Neural crest cell (in vitro differentiated cells): Measurements from ENCODE around the gene MIDN. TPM values are rescaled to one million over a fixed set of nuclear protein-coding genes. Genes with fewer than 3 reads are reported as not detected.
A peak's percentile ranks its signal among the peaks of the same experiment; 100 is the strongest.
"Not testable (repeated sequence)": the region's sequence is repeated elsewhere in the genome, so short reads cannot be mapped to it uniquely, and the experiment has no call there.

Source experiments
- DNase-seq: peaks from one replicate; pipeline ENCODE4 v3.0.0; 2021; ENCODE audit warnings: low read depth, mixed read lengths, low spot score
- H3K27ac Mint-ChIP-seq: one replicate; pipeline ENCODE4 v1.8.0; 2021; ENCODE audit warnings: mild to moderate bottlenecking, mixed read lengths; ENCODE audit not compliant: unreplicated experiment
- H3K27me3 Mint-ChIP-seq: 2 replicates; pipeline ENCODE4 v1.8.0; 2021; ENCODE audit warnings: low read depth, mild to moderate bottlenecking, mixed read lengths
- H3K36me3 Mint-ChIP-seq: 2 replicates; pipeline ENCODE4 v1.8.0; 2021; ENCODE audit warnings: low read depth, mild to moderate bottlenecking, mixed read lengths
- H3K4me1 Mint-ChIP-seq: 2 replicates; pipeline ENCODE4 v1.8.0; 2021; ENCODE audit warnings: mixed read lengths
- H3K4me3 Mint-ChIP-seq: one replicate; pipeline ENCODE4 v1.8.0; 2021; ENCODE audit warnings: mild to moderate bottlenecking, mixed read lengths
- H3K9me3 Mint-ChIP-seq: 2 replicates; pipeline ENCODE4 v1.8.0; 2021; ENCODE audit warnings: mixed read lengths
- long read RNA-seq: library from polyadenylated mRNA; unstranded; transcript quantifications from one replicate; pipeline ENCODE4 v2.0.0, GENCODE V29; 2020
- total RNA-seq: library from RNA; stranded (reverse); gene quantifications from 2 replicates; pipeline ENCODE4 v1.2.1, GENCODE V29; 2021
- TF ChIP-seq, protein P1 (sequence below): fragments of 200-600 bp; sonication (generic); conservative IDR thresholded peaks from 2 replicates; pipeline ENCODE4 v1.5.0; 2021; ENCODE audit warnings: antibody characterized with exemption, mild to moderate bottlenecking

Gene MIDN
- 177 and 187 TPM in 2 replicates for total RNA-seq
- long read RNA-seq, partial matches to known transcripts, result 0 of 1 reads
- long read RNA-seq, other reads (novel, unspliced or antisense), result 1 of 1 reads

- Mint-ChIP-seq H3K27ac (peak within 1 kb of the TSS; percentile 94), H3K4me1 (peaks cover 4% of the 10 kb centered on the region), H3K9me3 (no peaks in the 10 kb centered on the region), H3K4me3 (peak within 1 kb of the TSS; percentile 83), H3K27me3 (peaks cover 8% of the 10 kb centered on the region), H3K36me3 (peaks cover 7% of the 10 kb centered on the region)
- TF ChIP-seq, protein P1, sequence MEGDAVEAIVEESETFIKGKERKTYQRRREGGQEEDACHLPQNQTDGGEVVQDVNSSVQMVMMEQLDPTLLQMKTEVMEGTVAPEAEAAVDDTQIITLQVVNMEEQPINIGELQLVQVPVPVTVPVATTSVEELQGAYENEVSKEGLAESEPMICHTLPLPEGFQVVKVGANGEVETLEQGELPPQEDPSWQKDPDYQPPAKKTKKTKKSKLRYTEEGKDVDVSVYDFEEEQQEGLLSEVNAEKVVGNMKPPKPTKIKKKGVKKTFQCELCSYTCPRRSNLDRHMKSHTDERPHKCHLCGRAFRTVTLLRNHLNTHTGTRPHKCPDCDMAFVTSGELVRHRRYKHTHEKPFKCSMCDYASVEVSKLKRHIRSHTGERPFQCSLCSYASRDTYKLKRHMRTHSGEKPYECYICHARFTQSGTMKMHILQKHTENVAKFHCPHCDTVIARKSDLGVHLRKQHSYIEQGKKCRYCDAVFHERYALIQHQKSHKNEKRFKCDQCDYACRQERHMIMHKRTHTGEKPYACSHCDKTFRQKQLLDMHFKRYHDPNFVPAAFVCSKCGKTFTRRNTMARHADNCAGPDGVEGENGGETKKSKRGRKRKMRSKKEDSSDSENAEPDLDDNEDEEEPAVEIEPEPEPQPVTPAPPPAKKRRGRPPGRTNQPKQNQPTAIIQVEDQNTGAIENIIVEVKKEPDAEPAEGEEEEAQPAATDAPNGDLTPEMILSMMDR, result no peak
- peak; percentile 59 for DNase-seq
Measured at GRCh38 chr19:1248139-1248785, at the start of gene MIDN. Gene MIDN (plus strand): TSS chr19:1248583. CDS start chr19:1250297, 1,714 bp downstream.

- no peaks in the 10 kb centered on the region for H3K36me3 Mint-ChIP-seq
- no peak overlapping the region for H3K4me3 Mint-ChIP-seq
- H3K27ac Mint-ChIP-seq, result no peak overlapping the region
- no peaks in the 10 kb centered on the region for H3K9me3 Mint-ChIP-seq
- no peaks in the 10 kb centered on the region for H3K27me3 Mint-ChIP-seq
- no peak for DNase-seq
- peaks cover 8% of the 10 kb centered on the region for H3K4me1 Mint-ChIP-seq
- TF ChIP-seq, protein P1, result no peak
Measured at GRCh38 chr19:1199531-1199930, 48.9 kb upstream of the MIDN start.

DNA sequence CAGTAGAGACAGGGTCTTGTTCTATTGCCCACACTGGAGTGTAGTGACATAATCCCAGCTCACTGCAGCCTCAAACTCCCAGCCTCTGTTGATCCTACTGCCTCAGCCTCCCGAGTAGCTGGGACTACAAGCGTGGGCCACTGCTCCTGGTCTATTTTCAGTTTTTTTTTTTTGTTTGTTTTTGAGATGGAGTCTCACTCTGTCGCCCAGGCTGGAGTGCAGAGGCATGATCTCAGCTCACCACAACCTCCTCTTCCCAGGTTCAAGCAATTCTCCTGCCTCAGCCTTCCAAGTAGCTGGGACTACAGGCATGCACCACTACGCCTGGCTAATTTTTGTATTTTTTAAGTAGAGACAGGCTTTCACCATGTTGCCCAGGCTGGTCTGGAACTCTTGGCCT is 47.8 kb upstream of the MIDN start:
- H3K27ac Mint-ChIP-seq, H3K36me3 Mint-ChIP-seq, DNase-seq, H3K9me3 Mint-ChIP-seq, H3K4me3 Mint-ChIP-seq, H3K4me1 Mint-ChIP-seq, H3K27me3 Mint-ChIP-seq: not testable (repeated sequence)

GRCh38 chr19:1205114-1206099 is 43.0 kb upstream of the MIDN start, which contains the start of gene STK11:
Gene STK11 (plus strand): TSS chr19:1205778. CDS start chr19:1206914, 1,136 bp downstream.
- no peaks in the 10 kb centered on the region for H3K27me3 Mint-ChIP-seq
- no peaks in the 10 kb centered on the region for H3K9me3 Mint-ChIP-seq
- peaks cover 31% of the 10 kb centered on the region for H3K4me1 Mint-ChIP-seq
- H3K36me3 Mint-ChIP-seq, result no peaks in the 10 kb centered on the region
- peak within 1 kb of the TSS; percentile 88 for H3K4me3 Mint-ChIP-seq
- peak; percentile 100 for DNase-seq
- TF ChIP-seq, protein P1, result no peak
- H3K27ac Mint-ChIP-seq, result no peak within 1 kb of the TSS

DNA sequence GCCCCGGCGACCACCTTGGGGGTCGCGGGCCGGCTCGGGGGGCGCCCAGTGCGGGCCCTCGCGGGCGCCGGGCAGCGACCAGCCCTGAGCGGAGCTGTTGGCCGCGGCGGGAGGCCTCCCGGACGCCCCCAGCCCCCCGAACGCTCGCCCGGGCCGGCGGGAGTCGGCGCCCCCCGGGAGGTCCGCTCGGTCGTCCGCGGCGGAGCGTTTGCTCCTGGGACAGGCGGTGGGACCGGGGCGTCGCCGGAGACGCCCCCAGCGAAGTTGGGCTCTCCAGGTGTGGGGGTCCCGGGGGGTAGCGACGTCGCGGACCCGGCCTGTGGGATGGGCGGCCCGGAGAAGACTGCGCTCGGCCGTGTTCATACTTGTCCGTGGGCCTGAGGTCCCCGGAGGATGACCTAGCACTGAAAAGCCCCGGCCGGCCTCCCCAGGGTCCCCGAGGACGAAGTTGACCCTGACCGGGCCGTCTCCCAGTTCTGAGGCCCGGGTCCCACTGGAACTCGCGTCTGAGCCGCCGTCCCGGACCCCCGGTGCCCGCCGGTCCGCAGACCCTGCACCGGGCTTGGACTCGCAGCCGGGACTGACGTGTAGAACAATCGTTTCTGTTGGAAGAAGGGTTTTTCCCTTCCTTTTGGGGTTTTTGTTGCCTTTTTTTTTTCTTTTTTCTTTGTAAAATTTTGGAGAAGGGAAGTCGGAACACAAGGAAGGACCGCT is 42.1 kb upstream of the MIDN start:
- Mint-ChIP-seq H3K36me3 (no peaks in the 10 kb centered on the region), H3K4me3 (peak overlapping the region; percentile 88), H3K4me1 (peaks cover 32% of the 10 kb centered on the region), H3K27me3 (no peaks in the 10 kb centered on the region), H3K9me3 (no peaks in the 10 kb centered on the region), H3K27ac (no peak overlapping the region)
- TF ChIP-seq, protein P1, result no peak
- no peak for DNase-seq
